GM20000 (cell line): ENCODE results near the gene PSD.

Experiments used
- DNase-seq: peaks from one replicate; pipeline ENCODE4 v3.0.0; 2012; ENCODE audit warnings: low spot score
- TF ChIP-seq, protein P1 (sequence below): IDR thresholded peaks from 2 replicates; pipeline ENCODE4 v1.5.1; 2012; ENCODE audit warnings: mild to moderate bottlenecking, control low read depth; ENCODE audit errors: extremely low read depth, missing control alignments

PSD gene

DNA sequence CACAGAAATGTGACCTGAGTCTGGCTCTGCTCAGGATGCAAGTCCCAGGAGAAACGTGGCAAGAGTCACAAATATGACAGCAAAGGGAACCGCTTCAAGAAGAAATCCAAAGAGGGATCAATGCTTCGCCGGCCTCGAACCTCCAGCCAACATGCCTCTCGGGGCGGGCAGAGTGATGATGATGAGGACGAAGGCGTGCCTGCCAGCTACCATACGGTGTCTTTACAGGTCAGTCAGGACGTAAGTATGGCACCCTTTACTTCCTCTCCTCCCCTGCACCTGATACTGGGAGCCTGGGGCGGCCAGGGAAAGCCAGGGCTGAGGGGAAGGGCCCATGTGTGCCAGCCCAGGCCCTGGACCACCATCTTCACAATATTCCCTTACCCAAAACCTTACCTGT, 41.7 kb downstream of the PSD start:
- DNase-seq, result no peak
- TF ChIP-seq, protein P1, sequence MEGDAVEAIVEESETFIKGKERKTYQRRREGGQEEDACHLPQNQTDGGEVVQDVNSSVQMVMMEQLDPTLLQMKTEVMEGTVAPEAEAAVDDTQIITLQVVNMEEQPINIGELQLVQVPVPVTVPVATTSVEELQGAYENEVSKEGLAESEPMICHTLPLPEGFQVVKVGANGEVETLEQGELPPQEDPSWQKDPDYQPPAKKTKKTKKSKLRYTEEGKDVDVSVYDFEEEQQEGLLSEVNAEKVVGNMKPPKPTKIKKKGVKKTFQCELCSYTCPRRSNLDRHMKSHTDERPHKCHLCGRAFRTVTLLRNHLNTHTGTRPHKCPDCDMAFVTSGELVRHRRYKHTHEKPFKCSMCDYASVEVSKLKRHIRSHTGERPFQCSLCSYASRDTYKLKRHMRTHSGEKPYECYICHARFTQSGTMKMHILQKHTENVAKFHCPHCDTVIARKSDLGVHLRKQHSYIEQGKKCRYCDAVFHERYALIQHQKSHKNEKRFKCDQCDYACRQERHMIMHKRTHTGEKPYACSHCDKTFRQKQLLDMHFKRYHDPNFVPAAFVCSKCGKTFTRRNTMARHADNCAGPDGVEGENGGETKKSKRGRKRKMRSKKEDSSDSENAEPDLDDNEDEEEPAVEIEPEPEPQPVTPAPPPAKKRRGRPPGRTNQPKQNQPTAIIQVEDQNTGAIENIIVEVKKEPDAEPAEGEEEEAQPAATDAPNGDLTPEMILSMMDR, result no peak

DNA sequence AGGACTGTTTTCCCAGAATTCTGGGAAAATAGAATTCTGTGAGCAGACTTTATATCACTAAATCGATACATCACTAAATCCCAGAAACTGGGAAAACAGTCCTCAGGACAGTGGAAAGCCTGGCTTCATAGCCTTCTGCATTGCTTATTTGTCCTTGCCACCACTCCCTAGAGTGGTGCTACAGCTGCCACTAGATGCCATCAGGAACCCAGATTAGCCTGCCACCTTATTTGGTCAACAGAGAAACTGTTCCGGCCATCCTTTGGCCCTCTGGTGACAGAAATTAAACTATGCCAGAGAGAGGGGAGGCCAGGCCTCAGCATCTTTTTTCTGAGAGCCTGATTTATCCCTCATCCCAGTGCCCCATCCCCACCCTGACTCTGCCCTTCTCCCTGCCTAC, 42.7 kb downstream of the PSD start:
- no peak for DNase-seq
- TF ChIP-seq, protein P1, result no peak

DNA sequence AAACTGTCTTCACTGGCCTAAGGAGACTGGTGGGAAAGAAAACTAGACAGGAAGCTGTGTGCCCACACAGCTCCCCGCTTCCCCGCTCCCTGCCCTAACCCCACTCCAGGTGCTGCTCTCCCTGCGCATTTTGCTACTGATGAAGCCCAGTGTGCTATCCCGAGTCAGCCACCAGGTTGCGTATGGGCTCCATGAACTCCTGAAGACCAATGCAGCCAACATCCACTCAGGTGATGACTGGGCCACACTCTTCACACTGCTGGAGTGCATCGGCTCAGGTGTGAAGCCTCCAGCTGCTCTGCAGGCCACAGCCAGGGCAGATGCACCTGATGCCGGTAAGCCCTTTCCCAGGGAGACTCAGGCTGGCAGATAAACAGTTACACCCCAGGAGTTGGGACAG, 43.3 kb downstream of the PSD start:
- TF ChIP-seq, protein P1, result no peak
- no peak for DNase-seq

DNA sequence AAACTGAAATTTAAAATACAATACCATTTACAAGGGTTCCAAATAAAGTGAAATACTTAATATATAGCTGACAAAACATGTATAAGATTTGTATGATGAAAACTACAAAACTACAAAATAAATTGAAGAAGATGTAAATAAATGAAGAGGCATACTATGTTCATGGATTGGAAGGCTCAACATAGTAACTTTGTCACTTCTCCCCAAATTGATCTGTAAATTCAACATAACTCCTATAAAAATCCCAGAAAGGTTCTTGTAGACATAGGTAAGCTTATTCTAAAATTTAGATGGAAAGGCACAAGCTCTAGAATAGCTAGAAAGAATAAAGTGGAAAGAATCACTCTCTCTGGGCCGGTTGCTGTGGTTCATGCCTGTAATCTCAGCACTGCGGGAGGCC, 47.3 kb downstream of the PSD start:
- DNase-seq, result no peak
- TF ChIP-seq, protein P1, result no peak

DNA sequence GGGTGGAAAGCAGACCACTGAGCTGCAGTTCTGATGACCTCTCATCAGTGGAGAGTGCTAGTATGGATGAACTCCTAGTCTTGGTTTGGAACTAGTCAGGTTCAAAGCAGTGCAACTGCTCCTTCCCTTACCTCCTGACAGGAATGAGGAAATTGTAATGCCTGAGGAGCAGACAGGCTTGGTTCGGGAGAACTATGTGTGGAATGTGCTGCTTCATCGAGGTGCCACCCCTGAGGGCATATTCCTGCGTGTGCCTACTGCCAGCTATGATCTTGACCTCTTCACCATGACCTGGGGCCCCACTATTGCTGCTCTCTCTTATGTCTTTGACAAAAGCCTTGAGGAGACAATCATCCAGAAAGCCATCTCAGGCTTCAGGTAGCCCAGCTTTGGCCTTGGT, 50.5 kb downstream of the PSD start:
- DNase-seq, result no peak
- TF ChIP-seq, protein P1, result no peak

DNA sequence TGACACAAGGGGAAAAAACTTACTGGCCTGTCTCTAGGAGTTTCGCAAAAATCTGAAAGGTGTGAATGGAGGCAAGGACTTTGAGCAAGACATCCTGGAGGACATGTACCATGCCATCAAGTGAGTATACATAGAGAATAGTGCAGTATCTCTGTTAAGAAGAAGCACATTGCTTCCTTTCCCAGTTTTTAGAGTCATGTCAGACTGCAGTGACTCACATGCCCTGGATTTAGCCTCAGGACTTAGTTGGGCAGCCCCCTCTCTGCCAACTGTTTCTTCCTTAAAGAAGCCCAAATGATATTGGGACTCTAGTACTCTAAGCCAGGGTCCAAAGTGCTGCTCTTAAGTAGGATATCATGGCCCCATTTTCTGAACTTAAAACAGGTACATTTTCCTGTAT, 51.1 kb downstream of the PSD start:
- TF ChIP-seq, protein P1, result no peak
- DNase-seq, result no peak

DNA sequence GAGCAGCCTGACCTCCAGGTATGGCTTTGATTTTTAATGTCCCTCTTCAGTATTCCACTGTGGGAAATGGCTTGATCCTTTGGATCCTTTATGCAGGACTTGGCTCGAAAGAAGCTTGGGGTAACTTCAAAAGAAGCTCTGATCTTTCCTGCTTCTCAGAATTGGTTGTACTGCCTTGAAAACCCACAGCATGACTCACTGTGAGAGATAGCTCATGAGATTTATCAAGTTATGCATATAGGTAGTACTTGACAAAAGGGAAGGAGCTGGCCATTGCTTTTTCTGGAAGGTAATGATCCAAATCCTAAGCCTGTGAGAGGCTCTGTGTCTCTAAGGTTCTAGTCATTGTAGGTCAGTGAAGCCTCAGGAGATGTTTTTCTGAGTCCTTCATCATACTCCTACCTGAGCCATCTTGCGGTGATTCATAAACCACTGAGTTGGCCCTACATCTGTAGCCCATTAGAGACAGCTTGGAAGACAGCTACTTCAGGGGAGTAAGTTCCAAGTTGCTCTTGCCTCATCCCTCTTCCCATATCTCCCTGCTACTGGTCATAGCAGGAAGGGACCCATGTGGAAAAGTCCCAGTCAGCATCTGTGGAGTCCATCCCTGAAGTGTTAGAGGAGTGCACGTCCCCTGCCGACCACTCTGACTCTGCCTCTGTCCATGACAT, 59.7 kb downstream of the PSD start:
- no peak for DNase-seq
- TF ChIP-seq, protein P1, result no peak
